ENCODE results near the gene MYBPH. TPM values are rescaled to one million over a fixed set of nuclear protein-coding genes. Genes with fewer than 3 reads are reported as not detected.

MYBPH gene
- total RNA-seq, 2 experiments from 2014 or later, result not detected

DNA sequence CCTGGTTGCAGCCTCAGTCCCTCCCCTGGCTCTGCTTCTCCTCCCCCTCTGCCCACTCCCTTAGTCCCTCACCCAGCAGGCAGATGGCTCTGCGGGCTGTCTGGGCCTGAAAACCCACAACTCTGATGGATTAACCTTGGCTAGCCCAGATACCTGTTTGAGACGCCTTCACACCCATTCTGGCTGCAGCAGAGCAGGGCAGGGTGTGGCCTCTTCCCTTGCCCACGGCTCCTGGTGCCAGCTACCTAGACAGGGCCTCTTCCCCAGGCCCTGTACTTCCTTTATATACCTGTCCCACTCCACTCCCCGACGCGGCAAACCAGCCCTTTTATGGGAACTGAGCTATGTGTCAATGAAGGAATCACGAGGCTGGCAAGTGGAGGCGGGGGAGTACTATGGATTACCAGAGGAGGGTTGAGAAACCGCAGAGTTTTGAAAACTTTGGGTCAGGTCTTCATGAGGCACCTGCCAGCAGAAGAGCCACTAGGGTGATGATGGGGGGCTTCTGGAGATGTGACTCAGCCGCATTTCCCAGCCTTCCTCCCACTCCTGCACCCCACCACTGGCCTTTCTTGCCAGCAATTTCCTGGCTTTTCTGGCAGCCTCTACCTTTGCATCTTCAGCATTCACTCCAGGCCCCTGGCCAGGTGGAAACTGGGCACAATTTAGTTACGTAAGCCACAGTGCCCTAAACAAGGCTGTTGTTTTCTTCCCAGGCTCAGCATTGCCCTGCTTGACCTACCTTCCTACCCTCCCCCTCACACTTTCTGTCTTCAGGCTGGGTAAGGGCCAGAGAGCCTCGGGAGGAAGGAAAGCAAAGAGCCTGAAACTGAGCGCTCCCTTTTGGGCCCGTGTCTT is 11.0 kb upstream of the MYBPH start, which contains the start of gene CHI3L1:
CHI3L1 (minus strand) TSS at position 259 of the 858 bp plus-strand sequence; CDS start at position 178, 81 bp downstream.
- Histone ChIP-seq H3K9me2 (ENCODE audit: insufficient read depth, low read length) (no peaks in the 10 kb centered on the region), H4K20me1 (ENCODE audit: insufficient read depth, low read length) (no peaks in the 10 kb centered on the region), H3K4me2 (ENCODE audit: low read length) (no peak within 1 kb of the TSS), H2AFZ (ENCODE audit: low read length) (no peak within 1 kb of the TSS), H3K4me3 (ENCODE audit: low read depth, low read length, poor library complexity, severe bottlenecking) (no peak within 1 kb of the TSS), H3K9me3 (ENCODE audit: low read length) (no peaks in the 10 kb centered on the region), H3K79me2 (ENCODE audit: insufficient read depth, low read depth, low read length) (no peaks in the 10 kb centered on the region), H3K27ac (ENCODE audit: low read depth, low read length, poor library complexity, severe bottlenecking) (no peak within 1 kb of the TSS), H3K36me3 (ENCODE audit: insufficient read depth, low read length) (no peaks in the 10 kb centered on the region), H3K4me1 (ENCODE audit: insufficient read depth, low read length, poor library complexity, severe bottlenecking) (no peaks in the 10 kb centered on the region)
- BruUV-seq (replicated peaks), result no TSS peak
- no peak for DNase-seq (ENCODE audit: low spot score)
- TF ChIP-seq, protein P1, sequence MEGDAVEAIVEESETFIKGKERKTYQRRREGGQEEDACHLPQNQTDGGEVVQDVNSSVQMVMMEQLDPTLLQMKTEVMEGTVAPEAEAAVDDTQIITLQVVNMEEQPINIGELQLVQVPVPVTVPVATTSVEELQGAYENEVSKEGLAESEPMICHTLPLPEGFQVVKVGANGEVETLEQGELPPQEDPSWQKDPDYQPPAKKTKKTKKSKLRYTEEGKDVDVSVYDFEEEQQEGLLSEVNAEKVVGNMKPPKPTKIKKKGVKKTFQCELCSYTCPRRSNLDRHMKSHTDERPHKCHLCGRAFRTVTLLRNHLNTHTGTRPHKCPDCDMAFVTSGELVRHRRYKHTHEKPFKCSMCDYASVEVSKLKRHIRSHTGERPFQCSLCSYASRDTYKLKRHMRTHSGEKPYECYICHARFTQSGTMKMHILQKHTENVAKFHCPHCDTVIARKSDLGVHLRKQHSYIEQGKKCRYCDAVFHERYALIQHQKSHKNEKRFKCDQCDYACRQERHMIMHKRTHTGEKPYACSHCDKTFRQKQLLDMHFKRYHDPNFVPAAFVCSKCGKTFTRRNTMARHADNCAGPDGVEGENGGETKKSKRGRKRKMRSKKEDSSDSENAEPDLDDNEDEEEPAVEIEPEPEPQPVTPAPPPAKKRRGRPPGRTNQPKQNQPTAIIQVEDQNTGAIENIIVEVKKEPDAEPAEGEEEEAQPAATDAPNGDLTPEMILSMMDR (conservative IDR thresholded peaks at IDR 0.05; ENCODE audit: low read length), result no peak
- TF ChIP-seq EZH2phosphoT487 (IDR thresholded peaks at IDR 0.05; ENCODE audit: borderline replicate concordance, low read depth, low read length), result no peak
- CTCF ChIA-PET (ENCODE audit: unreplicated experiment), result no interaction called here
- intact Hi-C loops (cut with micrococcal nuclease; ENCODE audit: unreplicated experiment), result no loop called here
- POLR2A ChIA-PET, result interaction anchor here (0.7 kb wide), 1 partner anchor 138 kb away, joined by 3 read pairs; no protein-coding TSS in a partner anchor

DNA sequence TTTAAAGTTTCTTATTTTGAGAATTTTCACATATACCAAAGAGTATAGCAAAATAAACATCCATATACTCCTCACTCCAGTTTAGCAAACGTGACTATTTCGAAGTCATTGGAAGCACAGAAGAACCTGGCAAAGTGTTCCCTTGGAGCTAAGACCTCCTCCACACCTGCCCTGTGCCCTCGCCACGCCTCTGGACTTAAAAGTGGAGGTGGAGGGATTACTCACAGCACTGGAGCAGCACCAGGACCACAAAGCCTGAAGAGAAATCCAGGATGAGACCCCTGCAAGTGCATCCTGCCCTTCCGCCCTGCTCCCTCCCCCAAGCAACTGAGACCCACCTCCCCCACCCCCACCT is 10.4 kb upstream of the MYBPH start:
- Histone ChIP-seq H3K4me3 (ENCODE audit: low read depth, low read length, poor library complexity, severe bottlenecking) (no peak overlapping the region), H2AFZ (ENCODE audit: low read length) (no peak overlapping the region), H4K20me1 (ENCODE audit: insufficient read depth, low read length) (no peaks in the 10 kb centered on the region), H3K27ac (ENCODE audit: low read depth, low read length, poor library complexity, severe bottlenecking) (no peak overlapping the region), H3K9me2 (ENCODE audit: insufficient read depth, low read length) (no peaks in the 10 kb centered on the region), H3K4me2 (ENCODE audit: low read length) (no peak overlapping the region), H3K4me1 (ENCODE audit: insufficient read depth, low read length, poor library complexity, severe bottlenecking) (no peaks in the 10 kb centered on the region), H3K36me3 (ENCODE audit: insufficient read depth, low read length) (no peaks in the 10 kb centered on the region), H3K79me2 (ENCODE audit: insufficient read depth, low read depth, low read length) (no peaks in the 10 kb centered on the region), H3K9me3 (ENCODE audit: low read length) (no peaks in the 10 kb centered on the region)
- intact Hi-C loops (cut with micrococcal nuclease; ENCODE audit: unreplicated experiment), result no loop called here
- CTCF ChIA-PET (ENCODE audit: unreplicated experiment), result no interaction called here
- BruUV-seq (replicated peaks), result no TSS peak
- TF ChIP-seq, protein P1 (conservative IDR thresholded peaks at IDR 0.05; ENCODE audit: low read length), result no peak
- TF ChIP-seq EZH2phosphoT487 (IDR thresholded peaks at IDR 0.05; ENCODE audit: borderline replicate concordance, low read depth, low read length), result no peak
- POLR2A ChIA-PET, result no interaction called here
- no peak for DNase-seq (ENCODE audit: low spot score)

DNA sequence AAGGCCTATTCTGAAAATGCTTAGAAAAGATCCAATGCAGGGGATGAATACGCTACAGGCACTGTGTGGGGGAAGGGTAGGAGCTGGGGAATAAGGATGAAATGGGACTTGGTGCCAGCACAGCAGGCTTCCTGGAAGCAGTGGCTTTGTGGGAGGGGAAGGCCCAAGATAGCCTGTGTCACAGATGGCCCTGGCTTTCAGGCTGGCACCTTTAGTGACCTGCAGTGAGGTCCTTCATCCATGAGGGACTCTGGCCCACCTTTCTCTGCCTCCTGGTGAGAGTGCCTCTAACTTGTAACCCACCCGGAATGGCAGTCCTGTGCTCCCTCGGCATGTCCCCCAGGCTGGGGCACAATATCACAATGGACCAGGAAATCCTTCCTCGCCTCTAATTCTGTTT is 10.0 kb upstream of the MYBPH start:
- Histone ChIP-seq H3K9me2 (ENCODE audit: insufficient read depth, low read length) (no peaks in the 10 kb centered on the region), H3K27ac (ENCODE audit: low read depth, low read length, poor library complexity, severe bottlenecking) (no peak overlapping the region), H4K20me1 (ENCODE audit: insufficient read depth, low read length) (no peaks in the 10 kb centered on the region), H3K9me3 (ENCODE audit: low read length) (no peaks in the 10 kb centered on the region), H2AFZ (ENCODE audit: low read length) (no peak overlapping the region), H3K4me1 (ENCODE audit: insufficient read depth, low read length, poor library complexity, severe bottlenecking) (no peaks in the 10 kb centered on the region), H3K36me3 (ENCODE audit: insufficient read depth, low read length) (no peaks in the 10 kb centered on the region), H3K79me2 (ENCODE audit: insufficient read depth, low read depth, low read length) (no peaks in the 10 kb centered on the region), H3K4me3 (ENCODE audit: low read depth, low read length, poor library complexity, severe bottlenecking) (no peak overlapping the region), H3K4me2 (ENCODE audit: low read length) (no peak overlapping the region)
- POLR2A ChIA-PET, result no interaction called here
- TF ChIP-seq EZH2phosphoT487 (IDR thresholded peaks at IDR 0.05; ENCODE audit: borderline replicate concordance, low read depth, low read length), result no peak
- TF ChIP-seq, protein P1 (conservative IDR thresholded peaks at IDR 0.05; ENCODE audit: low read length), result no peak
- no peak for DNase-seq (ENCODE audit: low spot score)
- BruUV-seq (replicated peaks), result no TSS peak
- CTCF ChIA-PET (ENCODE audit: unreplicated experiment), result no interaction called here
- intact Hi-C loops (cut with micrococcal nuclease; ENCODE audit: unreplicated experiment), result no loop called here
